ENCODE data around the gene PFN3. TPM values are rescaled to one million over a fixed set of nuclear protein-coding genes. Genes with fewer than 3 reads are reported as not detected.

The PFN3 gene
- total and polyA plus RNA-seq, 2 of the 13 experiments (the other 11 are each of a cell fraction or from before 2014, with no cell fraction given) = not detected

- TF ChIP-seq RAD51 (IDR thresholded peaks at IDR 0.05; ENCODE audit: borderline replicate concordance) (no peak), SOX5 (CRISPR knock-in tag; IDR thresholded peaks at IDR 0.05; ENCODE audit: borderline replicate concordance) (peak; percentile 58; the same call in 1 of the 2 replicates), HMG20A (CRISPR knock-in tag; IDR thresholded peaks at IDR 0.05; ENCODE audit: borderline replicate concordance) (no peak)
These were observed 29.9 kb downstream of the PFN3 start (continued) for GRCh38 chr5:177370488-177371119.

- intact Hi-C loops (cut with micrococcal nuclease; ENCODE audit: unreplicated experiment) (loop anchor here (2.0 to 5.0 kb wide), 2 partner anchors 53 to 87 kb away; no protein-coding TSS in a partner anchor), in situ Hi-C loops (cut with HindIII; ENCODE audit: extremely low pct_ligation_motif_present, low pct_unique_long_range_greater_than_20kb) (loop anchor here (25.0 kb wide), 1 partner anchor 833 kb away; the partner anchor contains the start of genes CDHR2 and RNF44)
- H3K9me3 ChIP-seq (ENCODE audit: low read length) = no peaks in the 10 kb centered on the region
- DNase-seq (ENCODE audit: low spot score) (no peak), FAIRE-seq (no peak), ATAC-seq (no peak)
- no peaks in the 10 kb centered on the region for H4K20me1 ChIP-seq (ENCODE audit: insufficient read depth, low read length)
- peak overlapping the region; percentile 35 for H3K27ac ChIP-seq (ENCODE audit: extremely low read length, insufficient read depth, low read length)
- H3K79me2 ChIP-seq (ENCODE audit: insufficient read depth, low read length) = peaks cover 8% of the 10 kb centered on the region
- H3K4me3 ChIP-seq (replicated peaks in 1 of 3; ENCODE audit: insufficient read depth in 1 of 3, low read depth in 2 of 3, low read length in 3 of 3) = no peak overlapping the region
- H3K27me3 ChIP-seq (ENCODE audit: control insufficient read depth in 1 of 2, insufficient read depth in 2 of 2, low read length in 2 of 2) = no peaks in the 10 kb centered on the region; a peak in 1 of 5 replicates
- 86% methylated on average over 9 of the region's 11 CpGs for WGBS (ENCODE audit: low lambda C conversion rate)
- no peak overlapping the region; the same call in 1 of the 2 replicates for H3K4me2 ChIP-seq (ENCODE audit: low read depth, low read length)
- ChIA-PET POLR2A (interaction anchor here (0.6 to 7.9 kb wide), 20 partner anchors 8 to 283 kb away, joined by 3 to 239 read pairs (median 6); partner anchors contain the start of genes F12, FGFR4, GRK6 and LMAN2), CTCF (ENCODE audit: low intra/inter-chr PET ratio, low total read pairs) (interaction anchor here (1.5 to 2.1 kb wide), 4 partner anchors 13 to 52 kb away, joined by 3 to 19 read pairs (median 10); no protein-coding TSS in a partner anchor)
- H3K9ac ChIP-seq (ENCODE audit: insufficient read depth, low read depth, low read length) = 0 out of 2 replicates have a peak overlapping the region, but pooled peaks have one; percentile 9
- no peak overlapping the region for H2AFZ ChIP-seq (ENCODE audit: low read length)
- no TSS peak for BruUV-seq (replicated peaks)
- H3K36me3 ChIP-seq (replicated peaks in 1 of 2; ENCODE audit: control insufficient read depth in 1 of 2, insufficient read depth in 2 of 2, low read length in 2 of 2) = 0 out of 5 replicates have a peak, but pooled peaks cover 0 to 4% of the 10 kb centered on the region in 2 experiments
- peaks cover 74% of the 10 kb centered on the region for H3K4me1 ChIP-seq (ENCODE audit: insufficient read depth, low read length)
- TF ChIP-seq PPARG (CRISPR knock-in tag; conservative IDR thresholded peaks at IDR 0.05) (0 out of 2 replicates have a peak, but pooled peaks have one; percentile 1), ZNF513 (CRISPR knock-in tag; conservative IDR thresholded peaks at IDR 0.05) (no peak), BRD4 (CRISPR knock-in tag; IDR thresholded peaks at IDR 0.05) (no peak), ZNF761 (CRISPR knock-in tag; conservative IDR thresholded peaks at IDR 0.05) (no peak), ZNF580 (CRISPR knock-in tag; IDR thresholded peaks at IDR 0.05; ENCODE audit: borderline replicate concordance, low read depth) (no peak), GABPB1 (CRISPR knock-in tag; IDR thresholded peaks at IDR 0.05) (no peak), BORCS8-MEF2B (CRISPR knock-in tag; IDR thresholded peaks at IDR 0.05) (no peak), JDP2 (CRISPR knock-in tag; IDR thresholded peaks at IDR 0.05; ENCODE audit: borderline replicate concordance) (no peak), CSRNP1 (CRISPR knock-in tag; IDR thresholded peaks at IDR 0.05) (no peak), NPAS2 (CRISPR knock-in tag; IDR thresholded peaks at IDR 0.05; ENCODE audit: borderline replicate concordance) (no peak), ZNF577 (CRISPR knock-in tag; IDR thresholded peaks at IDR 0.05; ENCODE audit: borderline replicate concordance, low read depth) (no peak), ZNF605 (CRISPR knock-in tag; IDR thresholded peaks at IDR 0.05) (no peak), CC2D1A (CRISPR knock-in tag; IDR thresholded peaks at IDR 0.05) (no peak), ZNF44 (CRISPR knock-in tag; IDR thresholded peaks at IDR 0.05) (no peak), ZNF782 (CRISPR knock-in tag; IDR thresholded peaks at IDR 0.05; ENCODE audit: borderline replicate concordance) (no peak), SNAI1 (CRISPR knock-in tag; IDR thresholded peaks at IDR 0.05; ENCODE audit: borderline replicate concordance) (no peak)
These were observed 30.6 kb downstream of the PFN3 start for GRCh38 chr5:177369645-177370440.

All from HepG2 (cell line).